Activated naive CD8-positive, alpha-beta T cell treated with anti-CD3 and anti-CD28 coated beads, Interleukin-2, amount 50 U/mL, for 24 hours (primary cell): ENCODE data around the gene IDI2.

Source experiments
- ATAC-seq: fragments of 150-1000 bp; cut with Tn5 transposase; one replicate; pipeline ENCODE4 v1.10.0; 2021
- DNase-seq: peaks from one replicate; pipeline ENCODE4 v3.0.0; 2021
- H3K27ac Mint-ChIP-seq: one replicate; pipeline ENCODE4 v1.8.0; 2021; ENCODE audit warnings: mild to moderate bottlenecking, mixed read lengths
- H3K27me3 Mint-ChIP-seq: one replicate; pipeline ENCODE4 v1.8.0; 2021; ENCODE audit warnings: mixed read lengths
- H3K36me3 Mint-ChIP-seq: one replicate; pipeline ENCODE4 v1.8.0; 2021; ENCODE audit warnings: low read depth, mixed read lengths
- H3K4me1 Mint-ChIP-seq: one replicate; pipeline ENCODE4 v1.8.0; 2021; ENCODE audit warnings: mixed read lengths
- H3K4me3 Mint-ChIP-seq: one replicate; pipeline ENCODE4 v1.8.0; 2021; ENCODE audit warnings: mild to moderate bottlenecking, moderate library complexity, mixed read lengths
- H3K9me3 Mint-ChIP-seq: one replicate; pipeline ENCODE4 v1.8.0; 2021; ENCODE audit warnings: mixed read lengths

The IDI2 gene

DNA sequence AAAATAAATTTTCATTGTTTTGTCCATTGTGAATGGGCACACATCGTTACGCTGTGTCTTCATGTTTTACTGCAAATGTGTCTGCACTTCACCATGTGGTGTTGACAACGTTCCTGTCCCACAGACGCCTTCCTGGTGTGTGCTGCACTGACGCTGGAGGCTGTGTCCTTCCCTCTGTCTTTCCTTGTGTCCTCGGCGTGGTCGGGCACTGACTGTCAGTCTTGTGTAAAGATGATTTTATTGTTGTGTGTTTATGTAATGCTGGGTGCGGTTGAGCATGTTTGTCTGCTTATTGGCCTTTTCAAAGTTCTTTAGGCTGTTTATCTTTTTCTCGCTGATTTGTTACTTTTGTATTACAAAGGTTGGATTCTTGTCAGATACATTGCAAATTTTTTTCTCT lies 18.1 kb downstream of the IDI2 start:
- H3K9me3 Mint-ChIP-seq: no peaks in the 10 kb centered on the region
- peaks cover 80% of the 10 kb centered on the region for H3K36me3 Mint-ChIP-seq
- ATAC-seq: no peak
- H3K27me3 Mint-ChIP-seq: no peaks in the 10 kb centered on the region
- no peak for DNase-seq
- H3K4me3 Mint-ChIP-seq: no peak overlapping the region
- H3K4me1 Mint-ChIP-seq: peaks cover 15% of the 10 kb centered on the region
- H3K27ac Mint-ChIP-seq: peak overlapping the region; percentile 58

DNA sequence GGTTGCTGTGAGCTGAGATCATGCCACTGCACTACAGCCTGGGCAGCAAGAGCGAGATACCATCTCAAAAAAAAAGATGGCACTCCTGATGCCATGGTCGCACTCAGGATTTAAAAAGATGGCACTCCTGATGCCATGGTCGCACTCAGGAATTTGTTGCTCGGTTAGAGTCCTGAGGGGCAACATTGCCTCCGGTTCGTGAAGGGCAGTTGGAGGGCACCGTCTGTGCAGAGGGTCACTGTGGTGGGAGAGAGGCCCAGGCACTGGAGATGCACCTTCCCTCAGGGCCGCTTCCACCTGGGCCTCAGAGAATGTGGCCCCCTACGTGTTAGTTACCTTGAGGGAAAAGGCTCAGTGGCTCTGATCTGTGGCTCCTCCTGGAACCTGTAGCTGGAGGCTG lies 19.1 kb downstream of the IDI2 start:
- Mint-ChIP-seq H3K27me3 (no peaks in the 10 kb centered on the region), H3K27ac (no peak overlapping the region), H3K4me1 (peaks cover 18% of the 10 kb centered on the region), H3K9me3 (no peaks in the 10 kb centered on the region), H3K36me3 (peaks cover 78% of the 10 kb centered on the region), H3K4me3 (no peak overlapping the region)
- ATAC-seq (no peak), DNase-seq (no peak)

DNA sequence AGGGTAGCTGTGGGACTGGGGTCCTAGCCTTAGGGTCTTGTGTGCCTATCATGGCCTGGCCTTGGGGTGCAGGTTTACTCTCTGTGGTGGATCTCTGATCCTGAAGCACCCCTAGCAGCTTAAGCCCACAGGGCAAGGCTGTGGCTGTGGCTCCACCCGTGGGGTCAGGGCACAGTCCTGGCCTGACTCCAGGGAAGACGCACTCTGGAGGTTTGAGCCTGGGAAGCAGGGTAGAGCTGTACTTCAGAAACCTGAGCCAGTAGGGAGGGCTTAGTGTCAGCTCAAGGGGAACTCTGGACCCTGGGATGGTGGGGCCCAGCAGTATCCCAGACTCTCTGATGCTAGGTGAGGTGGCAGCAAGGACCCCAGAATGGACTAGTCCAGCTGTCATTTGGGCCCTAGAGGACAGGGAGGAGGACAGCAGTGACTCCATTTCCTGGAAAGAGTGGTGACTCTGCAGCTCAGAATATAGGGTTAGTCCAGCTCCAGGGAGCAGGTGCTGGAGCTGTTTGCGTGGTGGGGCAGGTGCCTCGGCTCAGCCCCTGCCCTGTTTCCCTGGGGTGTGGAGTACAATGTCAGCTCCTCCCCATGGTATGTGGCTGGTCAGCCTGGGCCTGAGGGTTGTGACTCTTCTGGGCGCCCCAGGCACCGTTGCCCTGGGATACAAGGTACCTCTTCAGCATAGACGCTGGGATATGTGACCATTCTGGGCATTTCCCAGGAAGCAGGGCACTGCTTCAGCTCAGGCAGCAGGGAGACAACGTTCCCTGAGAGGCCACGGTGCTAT lies 21.6 kb downstream of the IDI2 start:
- ATAC-seq (peak; percentile 10), DNase-seq (no peak)
- peaks cover 9% of the 10 kb centered on the region for H3K4me1 Mint-ChIP-seq
- H3K27me3 Mint-ChIP-seq: no peaks in the 10 kb centered on the region
- no peaks in the 10 kb centered on the region for H3K9me3 Mint-ChIP-seq
- no peak overlapping the region for H3K27ac Mint-ChIP-seq
- H3K4me3 Mint-ChIP-seq: no peak overlapping the region
- H3K36me3 Mint-ChIP-seq: peaks cover 83% of the 10 kb centered on the region

DNA sequence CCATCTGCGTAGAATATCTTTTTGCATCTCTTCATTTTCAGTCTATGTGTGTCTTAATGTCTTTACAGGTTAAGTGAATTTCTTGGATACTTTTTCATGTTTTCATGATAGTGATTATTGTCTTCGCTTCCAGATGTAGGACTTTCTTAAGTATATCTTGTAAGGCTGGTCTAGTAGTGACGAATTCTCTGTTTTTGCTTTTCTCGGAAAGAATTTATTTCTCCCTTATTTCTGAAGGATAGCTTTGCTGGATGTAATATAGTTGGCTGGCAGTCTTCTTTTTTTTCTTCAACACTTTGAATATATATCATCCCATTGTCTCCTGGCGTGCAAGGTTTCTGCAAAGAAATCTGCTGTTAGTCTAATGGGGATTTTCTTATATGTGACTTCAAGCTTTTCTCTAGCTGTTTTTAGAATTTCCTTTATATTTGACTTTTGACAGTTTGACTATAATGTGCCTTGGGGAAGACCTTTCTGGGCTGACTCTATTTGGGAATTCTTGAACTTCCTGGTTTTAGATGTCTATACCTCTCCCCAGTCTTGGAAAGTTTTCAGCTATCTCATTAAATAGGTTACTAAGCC lies 23.1 kb downstream of the IDI2 start:
- Mint-ChIP-seq H3K27me3 (no peaks in the 10 kb centered on the region), H3K27ac (no peak overlapping the region), H3K36me3 (peaks cover 83% of the 10 kb centered on the region), H3K4me1 (peaks cover 6% of the 10 kb centered on the region), H3K4me3 (no peak overlapping the region), H3K9me3 (no peaks in the 10 kb centered on the region)
- no peak for DNase-seq
- no peak for ATAC-seq

DNA sequence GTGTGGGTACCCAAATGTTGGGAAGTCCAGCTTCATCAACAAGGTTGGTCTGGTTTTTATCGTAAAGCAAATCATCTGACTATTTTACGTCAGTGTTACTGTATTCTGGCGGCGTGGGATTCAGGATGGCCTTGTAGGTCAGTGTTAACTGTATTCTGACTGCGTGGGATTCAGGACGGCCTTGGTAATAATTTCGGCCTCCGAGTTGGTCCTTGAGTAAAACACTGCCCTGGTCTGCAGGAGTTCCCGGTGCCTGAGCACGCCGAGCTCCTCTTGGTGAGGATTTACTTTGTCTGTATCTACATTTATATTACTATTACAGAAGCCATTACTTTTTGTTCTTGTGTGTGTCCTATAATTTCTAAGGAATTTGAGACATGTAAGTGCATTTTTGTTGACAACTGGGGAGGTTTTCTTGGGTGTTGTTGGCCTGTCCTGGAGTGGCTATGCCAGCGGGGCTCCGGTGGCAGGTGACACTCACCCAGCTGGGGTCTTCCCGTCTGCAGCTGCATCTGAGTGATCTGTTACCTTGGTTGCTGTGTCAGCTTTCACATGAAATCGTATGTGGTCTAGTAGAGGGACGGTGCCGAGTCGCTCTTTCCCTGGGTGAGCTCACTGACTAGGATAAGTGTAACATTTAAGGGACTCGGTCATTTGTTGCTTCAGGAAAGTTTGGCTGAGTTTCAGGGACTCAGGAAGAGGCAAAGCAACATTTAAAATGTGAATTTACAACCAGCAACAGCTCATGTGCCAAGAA lies 28.2 kb downstream of the IDI2 start:
- DNase-seq (no peak), ATAC-seq (no peak)
- Mint-ChIP-seq H3K4me1 (peaks cover 6% of the 10 kb centered on the region), H3K9me3 (no peaks in the 10 kb centered on the region), H3K27ac (no peak overlapping the region), H3K4me3 (no peak overlapping the region), H3K27me3 (no peaks in the 10 kb centered on the region), H3K36me3 (peaks cover 90% of the 10 kb centered on the region)

DNA sequence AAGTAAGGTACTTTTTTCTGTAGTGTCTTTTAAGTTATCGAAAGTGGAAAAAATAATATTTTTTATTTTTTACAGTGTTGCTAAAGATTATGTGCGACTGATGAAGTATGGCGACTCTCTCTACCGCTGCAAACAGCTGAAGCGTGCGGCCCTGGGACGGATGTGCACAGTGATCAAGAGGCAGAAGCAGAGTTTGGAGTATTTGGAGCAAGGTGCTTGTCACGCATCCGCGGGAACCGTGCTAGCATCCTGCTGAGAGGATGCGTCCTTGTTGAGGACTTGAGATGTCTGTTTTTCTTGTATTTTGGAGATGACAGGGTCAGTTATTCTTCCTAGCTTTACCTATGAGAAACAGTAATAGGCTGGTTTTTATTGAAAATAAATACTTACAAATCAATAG lies 29.6 kb downstream of the IDI2 start:
- H3K27ac Mint-ChIP-seq: no peak overlapping the region

DNA sequence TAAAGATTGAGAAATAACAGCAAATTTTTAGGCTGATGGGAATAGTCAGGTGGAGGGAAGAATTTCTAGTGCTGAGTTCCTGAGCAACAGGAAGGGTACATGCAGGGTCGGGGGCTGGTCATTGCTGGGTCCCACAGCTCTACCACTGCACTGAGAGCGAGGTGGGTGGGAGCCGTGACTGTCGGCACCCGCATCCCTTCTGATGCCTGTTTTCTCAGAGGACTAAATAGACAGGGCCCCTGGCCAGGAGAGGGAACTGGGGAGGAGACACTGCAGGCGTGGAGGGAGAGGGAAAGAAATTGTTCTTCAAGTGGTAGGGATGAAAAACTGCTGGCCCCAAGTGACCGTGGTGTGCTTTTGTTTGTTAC lies 30.1 kb downstream of the IDI2 start:
- Mint-ChIP-seq H3K4me3 (no peak overlapping the region), H3K27ac (no peak overlapping the region), H3K36me3 (peaks cover 84% of the 10 kb centered on the region), H3K27me3 (no peaks in the 10 kb centered on the region), H3K4me1 (peaks cover 14% of the 10 kb centered on the region), H3K9me3 (no peaks in the 10 kb centered on the region)
- DNase-seq (no peak), ATAC-seq (no peak)

More for the DNA sequence above, 29.6 kb downstream of the IDI2 start:
- no peak overlapping the region for H3K4me3 Mint-ChIP-seq
- peaks cover 84% of the 10 kb centered on the region for H3K36me3 Mint-ChIP-seq
- H3K4me1 Mint-ChIP-seq: peaks cover 9% of the 10 kb centered on the region
- ATAC-seq (no peak), DNase-seq (no peak)
- H3K9me3 Mint-ChIP-seq: no peaks in the 10 kb centered on the region
- no peaks in the 10 kb centered on the region for H3K27me3 Mint-ChIP-seq

DNA sequence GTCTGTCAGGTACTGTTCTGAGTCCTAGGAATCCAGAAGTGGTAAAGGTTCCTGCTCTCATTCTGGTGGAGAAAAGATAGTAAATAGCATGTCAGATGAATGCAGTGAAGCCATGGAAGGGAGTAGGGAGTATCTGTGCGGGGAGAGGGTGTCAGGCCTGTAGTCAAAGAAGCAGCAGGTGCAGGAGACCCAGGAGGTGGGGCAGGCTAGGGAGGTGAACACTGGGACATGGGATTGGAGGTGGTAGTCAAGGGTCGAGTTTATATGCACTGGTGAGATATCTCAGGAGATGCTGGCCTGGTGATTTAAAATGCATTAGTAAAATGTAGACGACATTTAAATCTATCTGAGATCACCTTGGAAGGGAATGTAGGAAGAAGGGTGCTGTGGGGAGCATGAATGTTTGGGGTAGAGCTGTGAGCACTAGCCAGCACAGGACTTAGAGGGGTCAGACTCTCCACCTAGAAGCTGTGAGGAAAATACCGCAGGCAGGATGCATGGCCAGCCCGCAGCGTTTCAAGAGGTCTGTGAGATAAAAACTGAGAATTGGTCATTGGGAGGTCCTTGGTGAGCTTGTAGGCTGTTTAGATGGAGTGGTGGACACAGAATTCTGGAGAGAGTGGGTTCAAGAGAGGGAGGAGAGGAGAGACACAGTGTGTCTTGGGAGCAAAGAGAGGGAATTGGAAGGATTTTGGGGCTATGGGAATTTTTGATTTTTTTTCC lies 30.7 kb downstream of the IDI2 start:
- no peak overlapping the region for H3K4me3 Mint-ChIP-seq
- H3K9me3 Mint-ChIP-seq: no peaks in the 10 kb centered on the region
- H3K4me1 Mint-ChIP-seq: peaks cover 17% of the 10 kb centered on the region
- no peak overlapping the region for H3K27ac Mint-ChIP-seq
- DNase-seq (no peak), ATAC-seq (no peak)
- H3K36me3 Mint-ChIP-seq: peaks cover 85% of the 10 kb centered on the region
- H3K27me3 Mint-ChIP-seq: no peaks in the 10 kb centered on the region

DNA sequence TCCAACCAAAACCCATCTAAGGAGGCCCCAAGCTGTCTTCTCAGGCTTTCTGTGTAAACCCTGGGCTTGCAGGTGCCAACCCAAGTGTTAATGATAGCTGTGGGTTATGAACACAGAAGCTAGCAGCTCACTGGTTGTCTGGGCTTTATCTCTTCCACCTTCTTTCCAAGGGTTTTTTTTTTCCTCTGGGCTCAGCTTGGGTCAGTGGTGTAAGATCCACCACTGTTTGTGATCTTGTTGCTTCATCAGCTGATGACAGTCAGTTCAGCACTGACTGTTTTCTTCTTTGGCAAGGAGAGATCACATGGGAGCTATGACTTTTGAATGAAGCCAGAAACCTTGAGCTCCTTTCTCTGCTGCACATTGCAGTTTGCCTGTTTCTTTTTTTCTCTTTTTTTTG lies 32.8 kb downstream of the IDI2 start:
- ATAC-seq (no peak), DNase-seq (no peak)
- H3K36me3 Mint-ChIP-seq: peaks cover 81% of the 10 kb centered on the region
- H3K27me3 Mint-ChIP-seq: no peaks in the 10 kb centered on the region
- H3K27ac Mint-ChIP-seq: no peak overlapping the region
- no peaks in the 10 kb centered on the region for H3K9me3 Mint-ChIP-seq
- peaks cover 31% of the 10 kb centered on the region for H3K4me1 Mint-ChIP-seq
- H3K4me3 Mint-ChIP-seq: no peak overlapping the region

DNA sequence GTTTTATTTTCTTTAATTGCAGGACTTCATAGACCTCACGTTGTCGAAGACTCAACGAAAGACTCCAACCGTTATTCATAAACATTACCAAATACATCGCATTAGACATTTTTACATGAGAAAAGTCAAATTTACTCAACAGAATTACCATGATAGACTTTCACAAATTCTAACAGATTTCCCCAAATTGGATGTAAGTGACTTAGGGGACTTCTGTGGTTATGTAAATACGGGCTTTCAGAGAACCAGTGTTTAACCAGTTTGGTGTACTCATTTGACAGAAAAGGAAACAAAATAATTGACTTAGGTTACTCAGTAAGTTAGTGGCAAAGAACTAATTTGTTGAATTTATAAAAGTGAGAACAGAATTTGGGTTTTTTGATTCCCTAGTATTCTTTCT lies 33.2 kb downstream of the IDI2 start:
- Mint-ChIP-seq H3K27me3 (no peaks in the 10 kb centered on the region), H3K4me1 (peaks cover 31% of the 10 kb centered on the region), H3K27ac (peak overlapping the region; percentile 52), H3K36me3 (peaks cover 77% of the 10 kb centered on the region), H3K4me3 (no peak overlapping the region), H3K9me3 (no peaks in the 10 kb centered on the region)
- ATAC-seq: no peak
- DNase-seq: no peak

DNA sequence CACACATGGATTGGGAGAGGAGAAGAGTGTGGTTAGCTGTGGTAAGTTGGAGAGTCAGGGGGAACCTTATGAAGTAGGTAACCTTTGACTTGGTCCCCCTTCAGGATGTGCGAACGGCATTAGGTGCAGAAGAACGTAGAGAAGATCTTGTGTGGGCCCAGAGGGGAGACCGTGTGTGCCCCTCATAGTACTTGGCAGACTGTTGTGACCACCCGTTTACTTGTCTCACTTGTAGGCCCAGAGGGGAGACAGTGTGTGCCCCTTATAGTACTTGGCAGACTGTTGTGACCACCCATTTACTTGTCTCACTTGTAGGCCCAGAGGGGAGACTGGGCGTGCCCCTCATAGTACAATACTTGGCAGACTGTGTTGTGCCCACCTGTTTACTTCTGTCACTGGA lies 34.9 kb downstream of the IDI2 start:
- Mint-ChIP-seq H3K27ac (peak overlapping the region; percentile 67), H3K9me3 (no peaks in the 10 kb centered on the region), H3K4me1 (peaks cover 39% of the 10 kb centered on the region), H3K4me3 (peak overlapping the region; percentile 97), H3K27me3 (no peaks in the 10 kb centered on the region), H3K36me3 (peaks cover 63% of the 10 kb centered on the region)
- ATAC-seq: no peak
- DNase-seq: no peak

DNA sequence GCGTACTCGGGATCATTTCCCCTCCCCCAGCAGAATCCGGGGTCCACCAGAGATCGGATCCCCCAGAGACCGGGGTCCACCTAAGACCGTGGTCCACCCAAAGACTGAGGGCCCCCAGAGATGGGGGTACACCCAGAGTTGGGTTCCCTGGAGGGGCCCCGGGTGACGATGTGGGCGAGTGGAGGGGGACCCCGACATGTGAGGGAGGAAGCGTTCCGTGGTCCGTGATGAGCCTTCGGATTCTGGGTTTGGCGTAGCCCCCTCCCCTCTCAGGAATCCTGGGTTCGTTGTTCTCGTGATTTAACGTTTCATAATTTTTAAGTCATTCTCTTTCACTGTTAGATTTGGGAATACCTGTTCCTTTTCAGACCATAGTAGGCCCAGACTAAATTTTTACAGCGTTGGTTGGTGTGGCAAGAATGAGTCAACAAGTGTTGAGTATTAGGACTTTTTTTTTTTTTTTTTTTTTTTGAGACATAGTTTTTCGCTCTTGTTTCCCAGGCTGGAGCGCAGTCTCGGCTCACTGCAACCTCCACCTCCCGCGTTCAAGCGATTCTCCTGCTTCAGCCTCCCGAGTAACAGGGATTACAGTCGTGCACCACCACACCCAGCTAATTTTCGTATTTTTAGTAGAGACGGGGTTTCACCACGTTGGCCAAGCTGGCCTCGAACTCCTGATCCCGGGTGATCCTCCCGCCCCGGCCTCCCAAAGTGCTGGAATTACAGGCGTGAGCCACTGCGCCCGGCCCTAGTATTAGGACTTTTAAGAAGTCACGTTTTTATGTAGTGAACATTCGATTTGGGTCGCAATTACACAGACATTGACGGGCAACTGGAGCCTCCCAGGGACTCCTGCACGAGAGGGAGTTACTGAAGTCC lies 36.8 kb downstream of the IDI2 start:
- Mint-ChIP-seq H3K4me1 (peaks cover 39% of the 10 kb centered on the region), H3K4me3 (peak overlapping the region; percentile 97), H3K9me3 (no peaks in the 10 kb centered on the region), H3K27me3 (no peaks in the 10 kb centered on the region), H3K36me3 (peaks cover 44% of the 10 kb centered on the region), H3K27ac (peak overlapping the region; percentile 99)
- no peak for DNase-seq
- peak; percentile 15 for ATAC-seq

DNA sequence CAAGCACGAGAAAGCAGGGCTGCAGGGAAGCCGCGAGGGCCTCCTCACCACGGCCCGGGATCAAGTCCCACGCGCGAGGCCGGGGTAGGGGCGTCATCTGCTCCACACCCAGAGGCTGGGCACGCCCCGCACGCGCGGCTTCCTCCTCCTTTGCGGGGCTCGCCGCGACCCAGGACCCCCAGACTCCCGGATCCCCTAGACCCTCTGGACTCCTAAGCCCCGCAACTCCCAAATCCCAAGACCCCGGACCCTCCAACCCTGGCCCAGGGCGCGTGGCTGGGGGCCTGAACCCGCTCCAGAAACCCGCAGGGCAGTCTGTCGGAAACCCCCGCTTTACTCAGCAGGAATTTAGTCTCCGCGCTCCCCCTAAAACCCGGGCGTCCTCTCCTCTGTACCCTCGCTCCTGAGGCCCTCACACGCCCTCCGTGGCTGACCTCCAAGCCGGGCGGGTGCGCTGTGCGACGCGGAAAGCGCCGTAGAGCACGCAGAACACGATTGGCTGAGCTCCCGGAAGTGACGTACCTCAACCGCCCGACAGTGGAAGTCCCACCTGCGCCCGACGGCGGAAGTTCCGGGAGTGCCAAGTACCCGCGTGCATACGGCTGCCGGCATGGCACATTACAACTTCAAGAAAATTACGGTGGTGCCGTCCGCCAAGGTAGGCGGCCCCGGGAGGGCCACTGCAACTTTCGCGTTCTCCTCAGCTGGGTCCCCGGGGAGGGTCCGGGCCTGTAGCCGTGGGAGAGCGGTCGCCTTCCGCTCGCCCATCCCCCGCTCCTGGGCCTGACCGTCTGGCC lies 37.6 kb downstream of the IDI2 start, which contains the start of gene GTPBP4:
TSS of gene GTPBP4 (plus strand) at position 565 of the 797 bp plus-strand sequence. CDS start at position 611, 46 bp downstream.
- peak within 1 kb of the TSS; percentile 99 for H3K27ac Mint-ChIP-seq
- peaks cover 37% of the 10 kb centered on the region for H3K36me3 Mint-ChIP-seq
- ATAC-seq: peak; percentile 99
- no peaks in the 10 kb centered on the region for H3K27me3 Mint-ChIP-seq
- no peaks in the 10 kb centered on the region for H3K9me3 Mint-ChIP-seq
- H3K4me3 Mint-ChIP-seq: peak within 1 kb of the TSS; percentile 97
- DNase-seq: peak; percentile 97
- peaks cover 39% of the 10 kb centered on the region for H3K4me1 Mint-ChIP-seq
